ACHN (cell line): Measurements from ENCODE around the gene SAXO1.

Experiments
- DNase-seq: peaks from one replicate; pipeline ENCODE4 v3.0.0-alpha.2; 2015
- in situ Hi-C: cut with HindIII; loops from 2 replicates; pipeline ENCODE4 v1.10.0; 2017; ENCODE audit warnings: low sequenced_read_pairs, low pct_ligation_motif_present, low pct_unique_long_range_greater_than_20kb

SAXO1 gene

GRCh38 chr9:18925880-18926279, 107.1 kb downstream of the SAXO1 start:
- in situ Hi-C loops, result no loop called here
- no peak for DNase-seq

DNA sequence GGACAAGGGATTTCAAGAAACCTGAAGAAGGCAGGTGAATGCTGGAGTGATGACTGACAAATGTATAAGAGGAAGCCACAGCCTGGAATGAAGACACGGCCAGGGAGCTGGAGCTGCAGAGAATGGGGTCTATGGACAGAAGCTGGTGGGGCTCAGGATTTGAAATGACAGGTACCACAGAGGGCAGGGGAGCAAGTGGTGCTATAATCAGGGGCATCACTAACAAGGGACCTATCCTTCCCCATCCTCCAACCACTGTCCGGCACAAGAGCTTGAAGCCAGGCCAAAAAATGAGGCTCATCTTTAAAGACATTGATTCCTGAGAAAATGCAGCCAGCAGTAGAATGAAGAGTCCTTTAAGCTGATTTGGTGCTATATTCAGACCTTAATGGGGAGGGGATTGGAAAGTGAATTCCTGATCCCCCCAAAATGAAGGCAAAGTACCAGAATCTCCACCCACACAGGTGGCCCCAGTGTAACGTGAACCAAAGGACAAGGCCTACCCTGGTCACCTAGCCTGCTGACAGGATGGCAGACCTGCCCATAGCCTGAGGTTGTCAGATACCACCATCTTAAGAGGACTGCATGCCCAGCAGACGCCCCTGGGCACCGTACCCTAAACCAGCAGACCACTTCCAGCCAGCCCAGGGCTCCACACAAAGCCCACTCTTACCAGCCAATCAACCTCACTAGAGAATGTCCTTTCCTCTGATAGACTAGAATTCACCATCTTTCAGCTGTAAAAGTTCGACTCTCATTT, 109.2 kb downstream of the SAXO1 start:
- in situ Hi-C loops, result no loop called here
- no peak for DNase-seq

- in situ Hi-C loops, result no loop called here
- DNase-seq, result no peak
Measured at GRCh38 chr9:18923167-18923566, 109.8 kb downstream of the SAXO1 start.

DNA sequence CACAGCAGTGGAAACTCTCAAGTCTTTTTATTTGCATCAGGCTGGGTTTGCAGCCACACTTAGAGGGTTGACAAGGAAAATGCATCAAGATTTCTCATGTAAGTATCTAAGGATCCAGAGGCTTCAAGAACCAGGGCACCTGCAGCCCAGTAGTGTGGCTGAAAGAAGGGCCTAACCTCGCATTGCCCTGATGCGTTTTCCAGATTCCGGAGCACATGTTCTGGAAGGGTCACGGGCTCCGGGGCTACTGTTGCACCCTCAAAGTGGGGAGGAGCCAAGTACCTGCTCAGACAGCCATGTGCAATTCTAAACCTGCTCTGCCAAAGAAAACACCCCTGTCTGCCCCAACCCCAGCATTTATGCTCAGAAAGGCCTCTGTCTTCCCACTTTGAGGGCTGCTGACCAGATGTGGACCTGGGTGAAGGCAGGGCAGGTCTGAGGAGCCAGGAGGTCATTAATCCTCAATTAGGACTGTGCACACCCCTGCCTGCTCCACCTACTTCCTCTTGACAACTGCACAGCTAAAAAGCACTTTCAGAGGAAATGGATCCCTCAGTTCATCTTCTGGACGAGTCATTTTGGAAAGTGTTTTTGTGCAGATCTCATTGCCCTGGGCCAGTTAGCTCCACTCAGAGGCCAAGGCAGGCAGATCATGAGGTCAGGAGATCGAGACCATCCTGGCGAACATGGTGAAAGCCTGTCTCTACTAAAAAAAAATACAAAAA, 110.7 kb downstream of the SAXO1 start:
- DNase-seq, result no peak
- in situ Hi-C loops, result no loop called here

DNA sequence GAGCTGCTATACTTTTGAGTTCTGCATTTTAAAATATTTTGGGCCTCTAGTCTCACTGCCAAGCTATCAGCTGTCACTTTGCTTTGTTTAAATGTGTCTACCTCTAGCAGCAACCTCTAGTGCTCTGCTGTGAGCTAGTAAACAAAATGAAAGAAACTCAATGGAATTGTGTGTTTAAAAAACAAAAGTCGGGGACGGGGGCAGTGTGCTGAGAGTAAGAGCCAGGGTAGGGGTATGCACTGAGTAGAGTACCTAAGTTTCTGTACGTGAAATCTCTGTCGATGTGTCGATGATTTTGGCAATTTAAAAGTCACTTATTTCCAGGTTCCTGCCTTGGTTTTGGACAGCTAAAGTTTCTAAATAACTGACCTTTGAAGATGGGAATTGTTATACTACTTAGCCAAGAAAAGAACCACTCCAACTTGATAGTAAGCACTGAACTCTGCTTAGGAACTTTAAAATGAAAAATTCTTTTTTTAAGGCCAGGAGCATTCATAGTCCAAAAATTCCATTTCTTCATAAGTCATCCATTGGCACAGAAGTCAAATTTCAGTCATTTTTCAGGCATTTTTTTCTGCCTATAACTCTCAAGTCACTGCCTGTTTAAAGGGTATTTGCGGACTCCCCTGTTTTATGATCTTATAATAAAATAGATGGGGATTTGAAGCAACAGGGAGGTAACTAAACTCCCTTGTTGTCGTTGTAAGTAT, 111.5 kb downstream of the SAXO1 start:
- in situ Hi-C loops, result no loop called here
- DNase-seq, result no peak

DNA sequence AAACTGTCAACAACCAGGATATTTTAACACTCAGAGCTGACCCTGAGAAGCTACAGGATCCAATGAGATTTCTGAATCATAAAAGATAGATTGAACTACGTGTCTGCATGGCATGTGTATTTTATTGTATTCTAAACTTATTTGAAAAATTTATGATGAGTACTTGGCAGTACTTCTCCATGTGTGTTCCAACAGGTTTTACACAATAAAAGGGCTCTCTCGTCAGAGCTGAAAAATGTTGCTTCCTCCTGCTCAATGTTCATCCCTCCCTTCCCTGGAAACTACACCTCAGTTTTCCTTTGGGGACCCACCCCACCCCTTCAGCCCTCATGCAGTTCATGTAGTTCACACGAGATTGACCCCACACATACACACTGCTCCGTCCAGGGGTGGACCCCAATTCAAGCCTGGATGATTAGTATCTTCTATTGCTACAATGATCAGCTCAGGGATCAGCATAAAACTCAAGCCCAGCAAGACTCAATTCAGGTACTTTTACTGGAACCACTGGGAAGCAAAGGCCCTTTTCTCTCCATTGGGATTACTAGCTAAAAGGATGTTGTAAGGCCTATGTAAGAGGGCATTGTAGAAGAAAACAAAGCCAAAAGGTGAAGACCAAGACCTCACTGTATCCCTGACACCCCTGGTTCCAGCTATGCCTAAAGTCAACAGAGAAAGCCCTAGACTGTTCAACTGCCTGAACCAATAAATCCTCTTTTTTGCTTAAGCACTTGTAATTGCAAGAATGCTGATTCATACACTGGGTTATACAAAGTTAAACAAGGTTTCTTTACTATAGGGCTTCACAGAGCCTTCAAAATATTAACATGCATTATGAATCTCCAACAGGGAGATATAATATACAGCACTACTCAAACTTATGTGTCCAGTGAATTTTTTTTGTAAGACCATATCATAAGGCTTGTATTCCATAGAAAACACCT, 112.6 kb downstream of the SAXO1 start:
- no peak for DNase-seq
- in situ Hi-C loops, result no loop called here

DNA sequence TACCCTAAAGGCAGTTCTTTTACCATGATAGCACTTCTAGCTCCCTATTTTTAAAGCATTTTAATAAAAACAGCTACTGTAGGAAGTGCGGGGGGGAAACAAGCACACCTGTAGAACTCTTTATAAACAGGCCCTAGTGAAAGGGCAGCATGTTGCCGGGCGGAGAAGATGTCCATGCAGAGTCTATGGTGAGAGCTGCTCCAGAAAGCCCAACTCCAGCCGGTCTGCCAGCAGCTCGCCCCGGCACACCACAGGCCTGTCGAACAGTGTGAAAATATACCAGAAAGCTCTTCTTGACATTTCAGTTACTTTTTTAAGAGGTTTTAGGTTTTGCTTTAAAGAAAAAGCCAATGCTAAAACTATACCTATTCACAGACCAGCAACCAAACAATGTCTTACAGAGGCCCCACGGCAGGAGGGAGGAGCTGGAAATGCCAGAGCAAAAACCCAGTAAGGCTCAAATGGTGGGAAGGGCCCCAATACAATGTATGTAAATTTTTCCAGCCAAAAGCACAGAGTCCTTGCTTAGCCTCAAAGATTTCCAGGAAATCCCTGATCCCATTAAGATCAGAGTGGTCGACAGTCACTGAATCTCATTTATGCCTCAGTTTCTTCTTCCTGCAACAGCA, 121.2 kb downstream of the SAXO1 start:
- no peak for DNase-seq
- in situ Hi-C loops, result no loop called here

DNA sequence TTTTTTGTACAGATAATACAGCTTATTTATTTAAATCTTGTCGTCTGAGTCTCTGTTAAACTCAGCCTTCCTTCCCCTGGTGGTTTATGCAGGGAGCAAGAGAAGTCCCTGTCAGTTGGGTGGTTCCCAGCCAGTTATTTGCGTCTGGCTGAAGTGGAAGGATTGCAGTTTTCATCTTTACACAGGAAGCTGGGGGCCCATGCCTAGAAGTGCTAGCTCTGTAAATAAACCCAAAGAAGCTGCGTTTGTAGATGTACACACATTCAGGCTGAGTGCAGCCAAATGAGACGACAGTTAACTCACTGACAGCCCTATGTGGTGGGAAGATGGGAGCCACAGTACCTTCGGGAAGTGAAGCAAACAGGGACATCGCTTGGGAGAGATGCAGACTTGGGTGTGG, 122.1 kb downstream of the SAXO1 start:
- in situ Hi-C loops, result no loop called here
- no peak for DNase-seq

- DNase-seq, result no peak
- in situ Hi-C loops, result no loop called here
Measured at GRCh38 chr9:18910435-18910834, 122.6 kb downstream of the SAXO1 start.

DNA sequence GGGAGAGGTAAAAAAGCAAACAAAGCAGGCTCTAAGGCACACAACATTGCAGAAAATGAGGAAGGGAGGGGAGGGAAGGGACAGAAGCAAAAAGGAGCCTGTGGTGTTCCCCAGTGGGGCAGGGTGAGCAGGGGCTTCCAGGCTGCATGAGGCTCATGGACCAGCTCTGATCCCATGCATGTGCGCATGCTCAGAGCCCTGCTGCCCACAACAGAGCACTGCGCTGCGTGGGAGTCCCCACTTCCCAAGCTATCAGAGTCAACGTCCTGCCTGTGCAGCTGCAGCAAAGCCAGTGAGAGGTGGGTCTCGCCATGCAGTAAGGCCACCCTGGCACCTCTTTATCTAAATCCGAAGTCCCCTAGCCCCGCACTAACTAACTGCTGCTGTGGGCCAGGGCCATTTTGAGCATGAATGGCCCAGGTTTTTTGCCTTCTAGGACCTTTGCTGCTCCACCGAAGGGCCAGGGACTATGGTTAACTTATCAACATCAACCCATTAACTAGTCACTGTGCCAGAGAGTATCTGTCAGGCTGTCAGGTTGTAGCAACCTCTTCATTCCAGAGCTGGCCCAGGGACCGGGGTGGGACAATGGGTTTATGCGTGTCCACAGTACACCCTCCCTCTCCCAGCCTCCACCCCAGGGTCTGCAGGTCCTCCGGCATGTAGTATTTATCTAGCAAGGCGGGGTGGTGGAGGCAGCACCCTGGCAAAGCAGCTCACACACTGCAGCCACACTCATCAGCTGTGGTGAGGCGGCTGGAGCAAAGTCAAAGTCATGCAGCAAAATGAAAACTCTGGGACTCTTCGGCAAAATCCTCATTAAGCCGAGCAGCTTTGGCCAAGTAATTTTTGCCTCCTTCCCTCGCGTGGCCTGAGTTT, 123.6 kb downstream of the SAXO1 start:
- in situ Hi-C loops, result no loop called here
- DNase-seq, result no peak

GRCh38 chr9:18907927-18908625, 124.9 kb downstream of the SAXO1 start:
- no peak for DNase-seq
- in situ Hi-C loops, result no loop called here

DNA sequence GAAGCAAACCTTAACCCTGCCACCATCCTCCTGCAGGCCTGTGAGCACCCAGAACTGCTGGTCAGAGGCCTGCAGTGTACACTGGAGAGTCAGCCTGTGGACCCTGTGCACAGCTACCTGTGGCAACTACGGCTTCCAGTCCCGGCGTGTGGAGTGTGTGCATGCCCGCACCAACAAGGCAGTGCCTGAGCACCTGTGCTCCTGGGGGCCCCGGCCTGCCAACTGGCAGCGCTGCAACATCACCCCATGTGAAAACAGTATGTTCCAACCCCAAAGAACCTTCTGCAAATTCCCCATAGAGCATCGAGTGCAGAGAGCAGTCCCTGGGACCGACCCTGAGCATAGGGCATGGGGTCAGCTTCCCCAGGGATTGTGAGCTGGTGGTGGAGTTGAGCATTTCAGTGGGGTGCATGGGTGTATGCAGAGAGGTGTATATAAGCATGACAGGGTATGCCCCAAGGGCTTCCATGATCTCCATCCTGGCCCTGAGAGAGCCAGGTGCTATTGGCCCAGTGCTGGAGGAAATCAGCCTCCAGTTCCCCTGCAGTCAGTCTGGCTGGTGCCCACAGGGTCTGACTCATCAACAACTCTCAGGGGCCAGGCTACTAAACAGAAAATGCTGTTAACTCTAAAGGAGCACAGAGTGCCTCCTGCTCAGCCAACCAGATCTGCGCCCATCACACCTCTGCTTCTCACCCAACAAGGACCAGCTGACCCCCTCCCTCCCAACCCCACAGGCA, 126.2 kb downstream of the SAXO1 start:
- in situ Hi-C loops, result no loop called here
- DNase-seq, result peak; percentile 56

DNA sequence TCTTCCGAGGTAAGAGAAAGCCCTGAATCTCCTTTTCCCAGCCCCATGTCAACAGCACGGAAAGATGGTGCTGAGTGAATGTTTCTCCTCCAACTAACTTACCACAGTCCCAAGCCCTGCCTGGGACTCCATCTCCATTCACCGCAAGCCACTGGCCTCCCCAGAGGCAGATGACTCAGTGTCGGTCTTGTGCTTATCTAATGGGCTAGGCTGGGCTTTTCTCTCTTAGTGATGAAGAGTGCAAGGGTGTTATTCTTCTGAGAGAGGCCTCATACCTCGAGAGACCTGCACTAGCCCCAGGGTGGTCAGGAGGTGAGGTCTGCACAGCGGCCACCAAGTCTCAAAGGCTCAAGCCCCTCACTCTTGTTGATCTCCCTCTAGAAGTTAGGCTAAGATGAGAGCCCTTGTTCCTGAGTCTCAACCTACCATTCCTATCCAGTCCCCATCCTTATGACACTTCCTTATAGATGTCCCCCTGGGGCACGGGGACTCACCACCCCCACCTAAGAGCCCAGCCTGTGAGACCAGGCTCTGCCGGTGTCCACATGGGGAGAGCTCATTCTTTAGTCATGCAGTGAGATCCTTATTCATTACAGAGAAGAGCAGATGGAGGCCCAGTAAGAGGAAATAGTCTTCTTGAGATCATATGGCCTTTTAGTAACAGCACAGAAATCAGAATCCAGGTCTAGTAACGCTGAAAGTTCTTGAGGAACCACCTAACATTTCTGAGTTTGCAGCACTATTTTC, 127.0 kb downstream of the SAXO1 start:
- no peak for DNase-seq
- in situ Hi-C loops, result no loop called here

DNA sequence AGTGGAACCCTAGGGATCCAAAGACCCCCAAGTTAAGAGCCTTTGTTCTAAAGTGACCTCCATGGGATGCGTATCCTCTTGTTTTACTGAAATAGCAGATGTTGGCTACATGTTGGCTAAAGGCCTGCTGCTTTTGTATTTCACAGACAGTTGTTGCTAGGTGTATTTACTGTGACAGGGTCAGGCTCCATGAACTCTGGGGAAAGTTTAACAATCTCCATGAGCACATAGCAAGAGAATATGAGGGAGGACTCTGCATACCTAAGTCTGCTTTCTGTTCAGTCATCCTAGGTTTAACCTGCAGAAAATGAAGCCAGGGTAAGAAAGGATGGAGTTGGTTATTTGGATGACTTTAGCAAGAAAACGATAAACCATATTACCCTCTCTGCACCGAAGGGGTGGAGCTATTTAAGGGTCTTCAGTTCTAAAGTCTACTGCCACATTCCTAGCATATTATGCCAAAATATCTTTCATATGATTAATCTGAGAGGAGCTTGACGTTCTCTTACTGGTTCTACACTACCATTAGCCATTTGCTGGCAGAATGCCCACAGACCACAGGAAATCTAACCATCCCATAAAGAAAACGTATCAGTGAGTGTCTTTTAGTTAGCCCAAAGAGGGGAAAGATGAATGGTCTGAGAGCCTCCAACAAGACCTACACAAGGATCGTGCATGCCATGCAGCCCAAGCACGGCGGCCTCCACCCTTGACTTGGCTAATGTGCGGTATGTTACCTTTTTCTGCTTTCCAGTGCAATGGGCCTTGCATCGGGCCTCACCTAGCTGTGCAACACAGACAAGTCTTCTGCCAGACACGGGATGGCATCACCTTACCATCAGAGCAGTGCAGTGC, 127.8 kb downstream of the SAXO1 start:
- DNase-seq, result peak; percentile 54
- in situ Hi-C loops, result no loop called here

DNA sequence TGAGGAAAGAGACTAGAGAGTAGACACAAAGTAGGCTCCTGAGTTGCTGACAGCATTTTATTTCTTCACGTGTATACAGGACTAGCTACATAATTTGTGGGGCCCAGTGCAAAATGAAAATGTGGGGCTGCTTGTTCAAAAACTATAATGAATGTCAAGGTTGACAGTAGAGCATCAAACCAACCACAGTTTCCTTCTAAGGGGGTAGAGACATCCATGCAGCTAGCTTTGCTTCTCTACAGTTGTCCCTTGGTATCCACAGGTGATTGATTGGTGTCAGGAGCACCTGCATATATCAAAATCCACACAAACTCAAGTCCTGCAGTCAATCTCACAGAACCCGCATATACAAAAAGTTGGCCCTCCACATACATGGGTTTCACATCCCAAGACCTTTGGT, 129.6 kb downstream of the SAXO1 start:
- in situ Hi-C loops, result no loop called here
- no peak for DNase-seq
